HCT116 (cell line): Measurements from ENCODE around the gene RALGPS1. TPM values are rescaled to one million over a fixed set of nuclear protein-coding genes. Genes with fewer than 3 reads are reported as not detected.

Experiments
- ATAC-seq: fragments of 200-7000 bp; cut with Tn5 transposase; 2 replicates; pipeline ENCODE4 v1.9.1; 2020; ENCODE audit warnings: mild to moderate bottlenecking, moderate library complexity
- BruUV-seq: library from RNA; stranded (reverse); fragments of 400-500 nt; replicated peaks from 2 replicates; lab custom pipeline; 2021; lab: Mats Ljungman, UMichigan
- CTCF ChIA-PET: fragments of 300-600 bp; sonication (Branson Sonifier 250); formaldehyde crosslinking; loops from one replicate; lab custom pipeline; 2021; ENCODE audit warnings: antibody characterized with exemption; lab: Charles Lee
- POLR2A ChIA-PET: fragments of 300-600, 350-600 bp; sonication (Branson Sonifier 250); formaldehyde crosslinking; loops from one replicate; lab custom pipeline; 2021; ENCODE audit warnings: antibody characterized with exemption; lab: Charles Lee
- RAD21 ChIA-PET, 2 experiments: fragments of 300-600 bp; sonication (Branson Sonifier 250); formaldehyde crosslinking; loops; one replicate each; lab custom pipeline; 2023; ENCODE audit warnings: low total read pairs in 2 of 2; ENCODE audit not compliant: uncharacterized antibody in 2 of 2, unreplicated experiment in 2 of 2, low non-redundant PET in 1 of 2; lab: Charles Lee
- DNase-seq: peaks from one replicate; pipeline ENCODE4 v3.0.0-alpha.2; 2010; ENCODE audit warnings: low read depth, low spot score
- H2AFZ ChIP-seq: fragments of 200-600 bp; shearing (Covaris generic), sonication (generic); 2 replicates; pipeline ENCODE4 v1.6.1; 2017; ENCODE audit warnings: low read depth, mixed run types, mixed read lengths, antibody characterized with exemption, low read length; ENCODE audit not compliant: poor library complexity, severe bottlenecking
- H3K27ac ChIP-seq: 2 replicates; pipeline ENCODE4 v1.5.1; 2012; ENCODE audit warnings: low read depth, low read length
- H3K27me3 ChIP-seq: fragments of 200-600 bp; sonication (generic); 2 replicates; pipeline ENCODE4 v1.6.1; 2016; ENCODE audit warnings: mixed run types, low read length, mixed read lengths; ENCODE audit not compliant: insufficient read depth
- H3K36me3 ChIP-seq, 2 experiments: fragments of 200-500 bp in 1 of 2; fragments of 200-600 bp in 1 of 2; sonication (Bioruptor generic) in 1 of 2; sonication (generic) in 1 of 2; 2 replicates each; pipeline versions ENCODE4 v1.5.1 to v1.6.1; 2014 to 2016; ENCODE audit warnings: low read length in 2 of 2, inconsistent platforms in 1 of 2, mixed read lengths in 1 of 2, mixed run types in 1 of 2; ENCODE audit not compliant: insufficient read depth in 2 of 2, control insufficient read depth in 1 of 2
- H3K4me1 ChIP-seq, 2 experiments: fragments of 200-600 bp in 1 of 2; sonication (generic) in 1 of 2; 2 replicates each; pipeline versions ENCODE4 v1.5.1 to v1.6.1; 2012 to 2017; ENCODE audit warnings: low read length in 2 of 2, inconsistent platforms in 1 of 2, mild to moderate bottlenecking in 1 of 2, mixed read lengths in 1 of 2, mixed run types in 1 of 2, moderate library complexity in 1 of 2; ENCODE audit not compliant: insufficient read depth in 2 of 2, control insufficient read depth in 1 of 2
- H3K4me2 ChIP-seq: fragments of 200-600 bp; sonication (generic); 2 replicates; pipeline ENCODE4 v1.6.1; 2017; ENCODE audit warnings: mixed run types, low read length, mixed read lengths
- H3K4me3 ChIP-seq, 2 experiments: fragments of 200-600 bp in 1 of 2; sonication (generic) in 1 of 2; replicated peaks in 1 of 2; 2 replicates each; pipeline ENCODE4 v1.5.1; 2011 to 2016; ENCODE audit warnings: low read length in 2 of 2, control low read depth in 1 of 2, low read depth in 1 of 2, mild to moderate bottlenecking in 1 of 2, mixed read lengths in 1 of 2, mixed run types in 1 of 2
- H3K79me2 ChIP-seq: fragments of 200-600 bp; sonication (generic); 2 replicates; pipeline ENCODE4 v1.6.1; 2017; ENCODE audit warnings: mild to moderate bottlenecking, mixed run types, low read length, moderate library complexity, mixed read lengths; ENCODE audit not compliant: insufficient read depth
- H3K9ac ChIP-seq: fragments of 200-600 bp; sonication (generic); 2 replicates; pipeline ENCODE4 v1.6.1; 2016; ENCODE audit warnings: low read length, mixed read lengths
- H3K9me2 ChIP-seq: fragments of 200-600 bp; sonication (generic), shearing (Covaris generic); 2 replicates; pipeline ENCODE4 v1.6.1; 2017; ENCODE audit warnings: mixed run types, mild to moderate bottlenecking, moderate library complexity; ENCODE audit not compliant: insufficient read depth
- H3K9me3 ChIP-seq, 2 experiments: fragments of 200-500 bp in 1 of 2; fragments of 200-600 bp in 1 of 2; sonication (Bioruptor generic) in 1 of 2; sonication (generic) in 1 of 2; 2 replicates each; pipeline ENCODE4 v1.6.1; 2014 to 2017; ENCODE audit warnings: low read length in 2 of 2, mixed read lengths in 2 of 2, inconsistent platforms in 1 of 2, low read depth in 1 of 2, mild to moderate bottlenecking in 1 of 2, mixed run types in 1 of 2, moderate library complexity in 1 of 2; ENCODE audit not compliant: control insufficient read depth in 1 of 2, insufficient read depth in 1 of 2
- H4K20me1 ChIP-seq: fragments of 200-600 bp; sonication (generic), shearing (Covaris generic); 2 replicates; pipeline ENCODE4 v1.6.1; 2017; ENCODE audit warnings: mixed run types, mild to moderate bottlenecking, moderate library complexity; ENCODE audit not compliant: insufficient read depth
- CBX3 ChIP-seq: IDR thresholded peaks from 2 replicates; pipeline ENCODE4 v1.6.1; 2012; ENCODE audit warnings: low read depth
- EZH2 ChIP-seq: fragments of 200-600 bp; sonication (generic); IDR thresholded peaks from 2 replicates; pipeline ENCODE4 v1.6.1; 2017; ENCODE audit warnings: antibody characterized with exemption, mixed run types
- FOSL1 ChIP-seq: IDR thresholded peaks from 2 replicates; pipeline ENCODE4 v1.6.1; 2012; ENCODE audit warnings: low read depth
- JUND ChIP-seq: IDR thresholded peaks from 2 replicates; pipeline ENCODE4 v1.6.1; 2012
- POLR2A ChIP-seq: IDR thresholded peaks from 2 replicates; pipeline ENCODE4 v1.7.0; 2011; ENCODE audit warnings: borderline replicate concordance; ENCODE audit not compliant: insufficient read depth, insufficient read length; ENCODE audit errors: extremely low read depth
- SIN3A ChIP-seq: IDR thresholded peaks from 2 replicates; pipeline ENCODE4 v1.6.1; 2012; ENCODE audit warnings: low read depth
- TCF7L2 ChIP-seq: IDR thresholded peaks from 2 replicates; pipeline ENCODE4 v1.7.0; 2011; ENCODE audit warnings: borderline replicate concordance, inconsistent platforms; ENCODE audit not compliant: insufficient read depth, insufficient read length; ENCODE audit errors: extremely low read depth
- YY1 ChIP-seq: IDR thresholded peaks from 2 replicates; pipeline ENCODE4 v1.6.1; 2011; ENCODE audit warnings: low read length, low read depth, moderate library complexity, mild to moderate bottlenecking; ENCODE audit not compliant: insufficient replicate concordance; ENCODE audit errors: extremely low read depth
- ZNF274 ChIP-seq: fragments of 200-500 bp; sonication (Bioruptor generic); IDR thresholded peaks from 2 replicates; pipeline ENCODE4 v1.6.1; 2014; ENCODE audit warnings: mild to moderate bottlenecking, low read depth, low read length, inconsistent platforms
- intact Hi-C: fragments of 100-400 bp; cut with micrococcal nuclease; formaldehyde crosslinking; loops from 2 replicates; pipeline ENCODE4 v1.10.0; 2022
- total RNA-seq: library from RNA; stranded (reverse); gene quantifications from one replicate; pipeline ENCODE4 v1.2.1, GENCODE V29; 2021; ENCODE audit not compliant: unreplicated experiment
- TF ChIP-seq, protein P1 (sequence below), 3 experiments: fragments of 200-600 bp in 1 of 3; sonication (generic) in 1 of 3; IDR thresholded peaks in 2 of 3; conservative IDR thresholded peaks in 1 of 3; 2 replicates each; pipeline ENCODE4 v1.5.1; 2012 to 2017; ENCODE audit warnings: low read depth in 2 of 3, low read length in 2 of 3, antibody characterized with exemption in 1 of 3, borderline replicate concordance in 1 of 3, control low read depth in 1 of 3, mild to moderate bottlenecking in 1 of 3, mixed read lengths in 1 of 3, mixed run types in 1 of 3, moderate library complexity in 1 of 3; ENCODE audit not compliant: insufficient read depth in 1 of 3

The RALGPS1 gene
- total RNA-seq, 1 experiment from 2014 or later, result 7.6 TPM

DNA sequence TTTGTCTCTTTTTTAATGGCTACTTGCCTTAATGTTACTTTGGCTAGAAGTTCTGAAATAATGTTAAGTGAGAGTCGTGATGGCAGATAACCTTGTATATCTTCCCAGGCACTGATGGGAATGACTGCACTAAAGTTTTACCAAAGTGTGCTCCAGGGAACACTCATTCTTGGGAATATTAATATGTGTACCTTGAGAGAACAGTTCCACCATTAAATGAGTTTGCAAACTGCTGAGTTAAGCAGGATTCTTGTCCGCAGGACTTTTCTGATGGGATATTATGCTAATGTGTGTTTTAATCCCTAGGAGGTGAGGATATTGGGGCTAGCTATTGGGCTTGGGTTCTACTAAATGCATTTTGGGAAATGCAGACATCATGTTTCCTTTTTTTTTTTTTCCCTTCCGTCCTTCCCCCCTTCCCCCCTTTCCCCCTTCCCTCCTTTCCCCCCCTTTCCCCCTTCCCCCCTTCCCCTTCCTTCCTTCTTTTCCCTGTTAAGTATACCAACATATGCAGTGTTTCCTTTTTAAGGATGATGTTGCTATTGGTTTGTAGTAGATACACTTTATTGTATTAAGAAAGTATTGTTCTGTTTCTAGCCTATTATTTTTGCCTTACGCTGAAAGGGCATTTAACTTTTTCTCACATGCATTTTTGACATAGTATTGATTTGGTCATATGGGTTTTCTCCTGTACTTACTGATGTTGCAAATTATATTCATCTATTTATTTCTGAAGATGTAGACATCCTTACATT is 38.6 kb upstream of the RALGPS1 start:
- intact Hi-C loops, result no loop called here

DNA sequence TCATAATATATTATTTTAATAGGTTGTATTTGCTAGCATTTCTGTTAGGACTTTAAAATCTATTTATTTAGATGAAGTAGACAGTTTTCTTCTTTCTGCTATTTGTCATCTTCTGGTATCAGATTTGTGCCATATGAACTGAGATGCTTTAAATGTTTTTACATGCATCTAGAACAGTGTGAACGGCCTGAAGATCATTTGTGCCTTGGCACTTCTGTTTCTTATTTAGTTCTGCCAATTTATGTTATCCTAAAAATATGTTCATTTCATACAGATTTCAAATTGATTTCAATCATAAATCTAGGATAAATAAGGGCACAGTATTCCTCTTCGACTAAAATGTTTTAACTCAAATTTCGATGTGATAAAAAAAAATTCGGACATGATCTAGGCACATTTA is 38.1 kb upstream of the RALGPS1 start:
- Histone ChIP-seq H3K36me3 (peaks cover 3 to 8% of the 10 kb centered on the region in 2 experiments; a peak in 2 of 4 replicates), H2AFZ (no peak overlapping the region), H3K27ac (no peak overlapping the region), H3K4me1 (no peaks in the 10 kb centered on the region), H3K9me2 (no peaks in the 10 kb centered on the region)
- ChIA-PET RAD21 (no interaction called here), POLR2A (no interaction called here)
- BruUV-seq, result no TSS peak
- ATAC-seq, result no peak
- TF ChIP-seq EZH2 (no peak), YY1 (no peak), FOSL1 (no peak), POLR2A (no peak)
- TF ChIP-seq, protein P1, sequence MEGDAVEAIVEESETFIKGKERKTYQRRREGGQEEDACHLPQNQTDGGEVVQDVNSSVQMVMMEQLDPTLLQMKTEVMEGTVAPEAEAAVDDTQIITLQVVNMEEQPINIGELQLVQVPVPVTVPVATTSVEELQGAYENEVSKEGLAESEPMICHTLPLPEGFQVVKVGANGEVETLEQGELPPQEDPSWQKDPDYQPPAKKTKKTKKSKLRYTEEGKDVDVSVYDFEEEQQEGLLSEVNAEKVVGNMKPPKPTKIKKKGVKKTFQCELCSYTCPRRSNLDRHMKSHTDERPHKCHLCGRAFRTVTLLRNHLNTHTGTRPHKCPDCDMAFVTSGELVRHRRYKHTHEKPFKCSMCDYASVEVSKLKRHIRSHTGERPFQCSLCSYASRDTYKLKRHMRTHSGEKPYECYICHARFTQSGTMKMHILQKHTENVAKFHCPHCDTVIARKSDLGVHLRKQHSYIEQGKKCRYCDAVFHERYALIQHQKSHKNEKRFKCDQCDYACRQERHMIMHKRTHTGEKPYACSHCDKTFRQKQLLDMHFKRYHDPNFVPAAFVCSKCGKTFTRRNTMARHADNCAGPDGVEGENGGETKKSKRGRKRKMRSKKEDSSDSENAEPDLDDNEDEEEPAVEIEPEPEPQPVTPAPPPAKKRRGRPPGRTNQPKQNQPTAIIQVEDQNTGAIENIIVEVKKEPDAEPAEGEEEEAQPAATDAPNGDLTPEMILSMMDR (IDR thresholded peaks at IDR 0.05 in 2 of 3, conservative IDR thresholded peaks at IDR 0.05 in 1 of 3; ENCODE audit: borderline replicate concordance in 1 of 3, insufficient read depth in 1 of 3, low read depth in 2 of 3, low read length in 2 of 3), result no peak
- TF ChIP-seq, all 23 proteins: peak for 0
- CTCF ChIA-PET, result no interaction called here
- Histone ChIP-seq H3K4me2 (no peak overlapping the region), H3K27me3 (no peaks in the 10 kb centered on the region), H4K20me1 (no peaks in the 10 kb centered on the region), H3K4me3 (no peak overlapping the region), H3K9ac (no peak overlapping the region), H3K9me3 (no peaks in the 10 kb centered on the region), H3K79me2 (peaks cover 25% of the 10 kb centered on the region)
- intact Hi-C loops, result no loop called here
- DNase-seq, result no peak

More for the DNA sequence above, 38.6 kb upstream of the RALGPS1 start:
- Histone ChIP-seq H3K9ac (no peak overlapping the region), H3K4me1 (no peaks in the 10 kb centered on the region), H3K27me3 (no peaks in the 10 kb centered on the region), H2AFZ (no peak overlapping the region), H3K36me3 (peaks cover 2 to 8% of the 10 kb centered on the region in 2 experiments; a peak in 2 of 4 replicates), H4K20me1 (no peaks in the 10 kb centered on the region), H3K4me3 (no peak overlapping the region), H3K9me3 (no peaks in the 10 kb centered on the region), H3K9me2 (no peaks in the 10 kb centered on the region), H3K79me2 (peaks cover 25% of the 10 kb centered on the region), H3K4me2 (no peak overlapping the region), H3K27ac (no peak overlapping the region)
- ATAC-seq (no peak), DNase-seq (no peak)
- no peak for TF ChIP-seq TCF7L2
- TF ChIP-seq CBX3, result no peak
- TF ChIP-seq, protein P1 (IDR thresholded peaks at IDR 0.05 in 2 of 3, conservative IDR thresholded peaks at IDR 0.05 in 1 of 3; ENCODE audit: borderline replicate concordance in 1 of 3, insufficient read depth in 1 of 3, low read depth in 2 of 3, low read length in 2 of 3), result no peak
- TF ChIP-seq ZNF274, result no peak
- TF ChIP-seq SIN3A, result no peak
- TF ChIP-seq JUND, result no peak
- RAD21 ChIA-PET, result no interaction called here
- CTCF ChIA-PET, result no interaction called here
- POLR2A ChIA-PET, result no interaction called here
- no TSS peak for BruUV-seq
